Measurements from ENCODE around the gene FOXRED2. TPM values are rescaled to one million over a fixed set of nuclear protein-coding genes. Genes with fewer than 3 reads are reported as not detected.

The FOXRED2 gene
- total and polyA plus RNA-seq, 2 of the 8 experiments (the other 6 are each of a cell fraction or from before 2014, with no cell fraction given) = 11.5 to 27.8 TPM

GRCh38 chr22:36461665-36462649 lies 44.9 kb downstream of the FOXRED2 start:
- Histone ChIP-seq H3K4ac (replicated peaks; ENCODE audit: insufficient read length, low read depth, low read length) (no peak overlapping the region), H3K27me3 (replicated peaks in 1 of 4; ENCODE audit: control insufficient read depth in 3 of 4, extremely low read depth in 1 of 4, insufficient read depth in 3 of 4, low read length in 3 of 4) (no peaks in the 10 kb centered on the region), H3K23me2 (ENCODE audit: low read depth, low read length) (0 out of 2 replicates have a peak, but pooled peaks cover 2% of the 10 kb centered on the region), H3K4me3 (ENCODE audit: extremely low read depth in 1 of 4, insufficient read depth in 2 of 4, low read depth in 3 of 4, low read length in 4 of 4) (no peak overlapping the region; a peak in 1 of 8 replicates), H3K79me2 (ENCODE audit: control insufficient read depth in 1 of 2, insufficient read depth in 2 of 2, low read length in 2 of 2) (no peaks in the 10 kb centered on the region), H2BK120ac (replicated peaks; ENCODE audit: low read depth, low read length) (no peak overlapping the region), H2BK5ac (ENCODE audit: low read depth, low read length) (peak overlapping the region; percentile 40), H4K5ac (ENCODE audit: insufficient read length, low read depth, low read length) (no peak overlapping the region), H4K20me1 (replicated peaks in 1 of 2; ENCODE audit: control insufficient read depth in 1 of 2, insufficient read depth in 2 of 2, low read length in 2 of 2) (no peaks in the 10 kb centered on the region), H2AFZ (ENCODE audit: low read length) (no peak overlapping the region), H3K14ac (ENCODE audit: insufficient read length) (no peak overlapping the region), H3K79me1 (ENCODE audit: low read depth, low read length) (no peaks in the 10 kb centered on the region), H4K91ac (replicated peaks; ENCODE audit: insufficient read length, low read length) (peak overlapping the region; percentile 36), H3K36me3 (ENCODE audit: control insufficient read depth in 2 of 4, insufficient read depth in 4 of 4, low read length in 3 of 4) (no peaks in the 10 kb centered on the region; a peak in 1 of 8 replicates), H2BK20ac (ENCODE audit: low read length) (peak overlapping the region; percentile 82; the same call in 1 of the 2 replicates), H2BK15ac (ENCODE audit: low read length) (peak overlapping the region; percentile 65), H3K9ac (replicated peaks in 1 of 4; ENCODE audit: extremely low read depth in 1 of 4, low read depth in 3 of 4, low read length in 3 of 4) (peak overlapping the region in 1 of 4 experiments; percentile 3; a peak in 1 of 7 replicates), H3K9me3 (ENCODE audit: insufficient read depth in 2 of 2, low read depth in 1 of 2, low read length in 1 of 2) (no peaks in the 10 kb centered on the region), H3K4me2 (ENCODE audit: insufficient read depth in 1 of 2, low read depth in 2 of 2, low read length in 2 of 2) (0 out of 4 replicates have a peak overlapping the region, but pooled peaks have one; percentile 9 to 13), H3K23ac (ENCODE audit: insufficient read length) (no peak overlapping the region), H4K8ac (ENCODE audit: extremely low read depth, insufficient read depth, low read length) (no peak overlapping the region; the same call in 1 of the 2 replicates), H3K18ac (ENCODE audit: extremely low read depth, low read length) (peak overlapping the region; percentile 20), H3K4me1 (replicated peaks in 1 of 4; ENCODE audit: control insufficient read depth in 3 of 4, insufficient read depth in 4 of 4, low read length in 3 of 4) (peaks cover 3 to 20% (median 12%) of the 10 kb centered on the region in 4 experiments; a peak in 6 of 7 replicates), H3K56ac (replicated peaks; ENCODE audit: insufficient read length, low read depth, low read length) (no peak overlapping the region), H2AK5ac (ENCODE audit: low read depth, low read length) (no peak overlapping the region; the same call in 1 of the 2 replicates), H3K27ac (ENCODE audit: low read depth, low read length) (no peak overlapping the region), H2BK12ac (ENCODE audit: low read depth, low read length) (peak overlapping the region; percentile 89)
- WGBS, 2 experiments (ENCODE audit: extremely low coverage in 1 of 2, insufficient coverage in 1 of 2, insufficient read length in 1 of 2, insufficient replicate concordance in 2 of 2, low coverage in 1 of 2, low lambda C conversion rate in 2 of 2, missing lambda C conversion rate in 1 of 2) = 83% methylated on average over 16 of the region's 16 CpGs; no CpG with 5 or more reads in 1 of the 2 experiments
- TF ChIP-seq TEAD4 (IDR thresholded peaks at IDR 0.05; ENCODE audit: low read depth, low read length) = peak; percentile 82
- peak; percentile 60; the same call in 1 of the 2 replicates for TF ChIP-seq ATF2 (IDR thresholded peaks at IDR 0.05; ENCODE audit: low read length)
- TF ChIP-seq JUND (IDR thresholded peaks at IDR 0.05; ENCODE audit: low read length) = peak; percentile 91
- TF ChIP-seq SUZ12 (IDR thresholded peaks at IDR 0.05; ENCODE audit: low read length) = no peak
- TF ChIP-seq JUN (IDR thresholded peaks at IDR 0.05; ENCODE audit: low read depth, low read length) = peak; percentile 91
- TF ChIP-seq KDM4A (IDR thresholded peaks at IDR 0.05; ENCODE audit: low read depth, low read length, severe bottlenecking) = no peak
- TF ChIP-seq ASH2L (IDR thresholded peaks at IDR 0.05; ENCODE audit: low read length) = no peak
- peak; percentile 28; the same call in 1 of the 2 replicates for TF ChIP-seq POLR2AphosphoS5 (IDR thresholded peaks at IDR 0.05; ENCODE audit: low read depth, low read length)
- FAIRE-seq (no peak), DNase-seq (ENCODE audit: low read depth in 1 of 2, low spot score in 2 of 2) (peak; percentile 61 to 64)
- CTCF ChIA-PET (ENCODE audit: partially characterized antibody) = interaction anchor here (0.8 to 3.0 kb wide), 7 partner anchors 10 to 223 kb away, joined by 3 to 22 read pairs (median 3); partner anchors contain the start of gene APOL2
- POLR2A ChIA-PET (ENCODE audit: partially characterized antibody) = interaction anchor here (0.7 to 1.7 kb wide), 6 partner anchors 27 to 133 kb away, joined by 3 to 5 read pairs (median 3); partner anchors contain the start of genes EIF3D and MYH9
